ENCODE data around the gene DTNBP1. TPM values are rescaled to one million over a fixed set of nuclear protein-coding genes. Genes with fewer than 3 reads are reported as not detected.
A peak's percentile ranks its signal among the peaks of the same experiment; 100 is the strongest.

DTNBP1 gene
- total and polyA plus RNA-seq, 4 experiments from 2014 or later: 24.1 to 34.8 (median 29.2) TPM

DNA sequence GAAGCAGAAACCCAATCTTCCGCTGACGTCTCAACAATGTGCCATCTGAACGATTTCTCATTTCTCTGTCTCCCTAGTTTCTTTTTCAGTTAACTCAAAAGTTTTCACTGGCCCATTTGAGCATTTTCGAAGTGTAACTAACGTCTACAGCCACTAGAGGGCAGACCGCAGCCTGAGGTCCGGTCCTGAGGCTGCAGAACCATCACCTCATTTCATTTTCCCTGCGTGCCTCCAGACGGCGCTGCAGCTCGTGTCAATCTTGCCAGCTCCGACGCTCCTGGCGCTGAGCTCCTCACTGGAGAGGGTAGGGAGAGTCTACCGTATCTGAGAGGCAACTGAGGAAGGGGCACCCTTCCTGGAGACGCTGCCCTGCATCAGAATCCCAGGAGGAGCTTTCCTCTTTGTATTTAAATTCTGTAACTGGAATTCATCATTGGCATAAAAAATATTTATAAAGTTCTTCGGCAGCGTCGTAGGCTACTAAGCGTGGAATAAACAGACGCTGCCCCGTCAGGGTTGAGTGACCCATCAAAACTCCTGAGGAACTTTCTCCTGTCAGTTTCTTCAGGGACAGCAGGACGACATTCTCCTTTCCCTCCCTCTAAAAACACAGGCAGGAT is 28.5 kb upstream of the DTNBP1 start:
- peak overlapping the region in 4 of 7 donors; percentile 4 to 36 (median 20) for H3K27ac Mint-ChIP-seq

DNA sequence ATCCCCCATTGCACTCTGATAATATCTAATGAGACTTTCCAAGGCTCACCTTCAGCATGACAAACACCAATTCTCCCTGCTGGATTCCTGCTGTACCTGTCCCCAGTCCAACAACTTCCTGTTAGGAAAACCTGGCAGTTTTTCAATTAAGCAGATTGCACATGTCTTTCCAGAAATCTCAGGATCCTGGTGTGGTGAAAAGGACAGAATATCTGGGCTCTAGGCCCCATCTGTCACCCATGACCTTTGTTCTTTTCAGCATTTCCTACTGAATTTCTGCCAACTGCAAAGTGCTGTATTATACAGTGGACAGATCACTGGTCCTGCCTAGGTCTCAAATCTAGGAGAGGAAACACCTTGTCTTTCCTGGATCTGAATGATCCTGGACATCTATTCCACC is 27.7 kb upstream of the DTNBP1 start:
- Histone ChIP-seq H3K36me3 (ENCODE audit: insufficient read depth, low read length) (no peaks in the 10 kb centered on the region), H3K4me1 (ENCODE audit: insufficient read depth, low read length) (no peaks in the 10 kb centered on the region), H3K9me3 (ENCODE audit: control insufficient read depth in 1 of 2, low read length in 2 of 2) (no peaks in the 10 kb centered on the region), H3K4me3 (ENCODE audit: low read length in 2 of 2) (no peak overlapping the region), H3K27me3 (ENCODE audit: insufficient read depth, low read length) (no peaks in the 10 kb centered on the region), H3K27ac (ENCODE audit: low read depth, low read length) (no peak overlapping the region)
- no peak for DNase-seq
- H3K27me3 Mint-ChIP-seq: peaks cover 6 to 9% of the 10 kb centered on the region in 2 donors
- POLR2A ChIA-PET (ENCODE audit: partially characterized antibody): no interaction called here
- H3K27ac Mint-ChIP-seq: no peak overlapping the region
- no peaks in the 10 kb centered on the region for H3K36me3 Mint-ChIP-seq
- no peaks in the 10 kb centered on the region for H3K9me3 Mint-ChIP-seq
- H3K4me1 Mint-ChIP-seq: peaks cover 4 to 8% (median 5%) of the 10 kb centered on the region in 4 donors
- intact Hi-C loops (cut with micrococcal nuclease): loop anchor here (2.0 kb wide), 1 partner anchor 438 kb away; the partner anchor contains the start of gene MYLIP
- CTCF ChIA-PET (ENCODE audit: partially characterized antibody): no interaction called here
- no peak overlapping the region for H3K4me3 Mint-ChIP-seq

More for the DNA sequence above, 28.5 kb upstream of the DTNBP1 start:
- Mint-ChIP-seq H3K9me3 (no peaks in the 10 kb centered on the region), H3K4me3 (peak overlapping the region in 1 of 8 donors; percentile 11), H3K27me3 (peaks cover 7% of the 10 kb centered on the region in 2 donors), H3K4me1 (peaks cover 4 to 8% (median 5%) of the 10 kb centered on the region in 4 donors), H3K36me3 (no peaks in the 10 kb centered on the region)
- Histone ChIP-seq H3K27ac (ENCODE audit: low read depth, low read length) (no peak overlapping the region), H3K9me3 (ENCODE audit: control insufficient read depth in 1 of 2, low read length in 2 of 2) (no peaks in the 10 kb centered on the region), H3K4me1 (ENCODE audit: insufficient read depth, low read length) (no peaks in the 10 kb centered on the region), H3K27me3 (ENCODE audit: insufficient read depth, low read length) (no peaks in the 10 kb centered on the region), H3K4me3 (ENCODE audit: low read length in 2 of 2) (no peak overlapping the region), H3K36me3 (ENCODE audit: insufficient read depth, low read length) (no peaks in the 10 kb centered on the region)
- ChIA-PET CTCF (ENCODE audit: partially characterized antibody) (interaction anchor here (0.6 to 7.0 kb wide), 25 partner anchors 8 to 1562 kb away, joined by 3 to 158 read pairs (median 4); partner anchors contain the start of gene MYLIP), POLR2A (ENCODE audit: partially characterized antibody) (interaction anchor here (0.8 to 1.0 kb wide), 2 partner anchors 29 to 492 kb away, joined by 3 to 7 read pairs; no protein-coding TSS in a partner anchor)
- intact Hi-C loops (cut with micrococcal nuclease): loop anchor here (1.0 to 2.0 kb wide), 4 partner anchors 29 to 515 kb away; partner anchors contain the start of gene MYLIP
- DNase-seq: peak; percentile 75 to 80 (median 77)

DNA sequence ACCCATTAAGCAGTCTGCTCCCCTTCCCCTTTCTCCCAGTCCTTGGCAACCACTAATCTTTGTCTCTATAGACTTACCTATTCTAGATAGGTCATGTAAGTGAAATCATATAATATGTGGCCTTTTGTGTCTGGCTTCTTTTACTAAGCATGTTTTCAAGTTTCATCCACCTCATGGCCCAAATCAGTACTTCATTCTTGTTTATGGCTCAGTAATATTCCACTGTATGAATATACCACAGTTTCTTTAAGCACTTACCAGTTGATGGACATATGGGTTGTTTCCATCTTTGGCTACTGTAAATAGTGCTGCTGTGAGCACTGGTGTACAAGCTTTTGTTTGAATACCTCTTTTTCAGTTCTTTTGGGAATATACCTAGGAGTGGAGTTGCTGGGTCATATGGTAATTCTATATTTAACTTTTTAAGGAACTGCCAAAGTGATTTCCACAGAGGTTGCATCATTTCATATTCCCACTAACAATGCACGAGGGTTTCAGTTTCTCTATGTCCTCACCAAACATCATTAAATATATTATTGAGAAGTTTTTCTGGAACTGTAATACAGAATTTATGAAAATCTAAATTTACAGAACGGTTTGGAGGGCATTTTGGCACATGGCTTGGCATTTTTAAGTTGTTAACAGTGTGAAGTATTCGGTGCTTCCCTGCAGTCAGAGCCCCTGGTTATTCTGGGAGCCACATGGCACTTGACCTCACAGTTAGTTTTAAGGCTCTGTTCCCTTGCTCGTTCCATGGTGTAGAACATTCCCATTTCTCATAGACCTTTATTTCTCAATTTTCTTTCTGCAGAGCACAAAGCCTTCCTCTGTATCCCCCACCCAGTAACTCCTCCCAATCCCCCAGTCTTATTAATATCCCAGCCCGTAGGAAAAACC is 27.0 kb upstream of the DTNBP1 start:
- Mint-ChIP-seq H3K36me3 (no peaks in the 10 kb centered on the region), H3K27me3 (peaks cover 5 to 9% of the 10 kb centered on the region in 2 donors), H3K9me3 (no peaks in the 10 kb centered on the region), H3K4me1 (peaks cover 4 to 8% (median 5%) of the 10 kb centered on the region in 4 donors), H3K4me3 (no peak overlapping the region), H3K27ac (no peak overlapping the region)
- Histone ChIP-seq H3K27me3 (ENCODE audit: insufficient read depth, low read length) (no peaks in the 10 kb centered on the region), H3K4me3 (ENCODE audit: low read length in 2 of 2) (no peak overlapping the region), H3K4me1 (ENCODE audit: insufficient read depth, low read length) (no peaks in the 10 kb centered on the region), H3K27ac (ENCODE audit: low read depth, low read length) (no peak overlapping the region), H3K9me3 (ENCODE audit: control insufficient read depth in 1 of 2, low read length in 2 of 2) (no peaks in the 10 kb centered on the region), H3K36me3 (ENCODE audit: insufficient read depth, low read length) (no peaks in the 10 kb centered on the region)
- intact Hi-C loops (cut with micrococcal nuclease): loop anchor here (2.0 kb wide), 1 partner anchor 439 kb away; the partner anchor contains the start of gene MYLIP
- no peak for DNase-seq
- POLR2A ChIA-PET (ENCODE audit: partially characterized antibody): interaction anchor here (0.6 kb wide), 1 partner anchor 493 kb away, joined by 3 read pairs; no protein-coding TSS in a partner anchor
- CTCF ChIA-PET (ENCODE audit: partially characterized antibody): interaction anchor here (1.2 kb wide), 1 partner anchor 493 kb away, joined by 3 read pairs; no protein-coding TSS in a partner anchor

DNA sequence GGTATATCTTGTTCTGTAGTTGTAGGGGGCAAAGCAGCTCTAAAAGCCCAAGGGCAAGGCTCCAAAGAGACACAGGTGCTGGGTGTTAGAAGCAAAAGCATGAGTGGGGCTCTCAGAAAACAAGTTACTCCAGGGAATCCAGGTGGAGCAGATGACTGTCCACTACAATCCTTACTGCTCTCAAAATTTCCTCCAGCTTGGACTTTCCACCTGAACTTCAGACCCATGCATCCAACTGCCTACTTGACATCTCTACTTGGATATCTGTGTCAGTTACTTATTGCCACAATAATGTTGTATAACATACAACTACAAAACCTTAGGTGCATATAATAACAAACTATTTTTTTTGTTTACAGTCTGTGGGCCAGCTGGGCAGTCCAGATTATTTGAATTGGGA is 22.8 kb upstream of the DTNBP1 start:
- H3K36me3 Mint-ChIP-seq: no peaks in the 10 kb centered on the region
- no peaks in the 10 kb centered on the region for H3K9me3 ChIP-seq (ENCODE audit: control insufficient read depth in 1 of 2, low read length in 2 of 2)
- no peaks in the 10 kb centered on the region for H3K4me1 ChIP-seq (ENCODE audit: insufficient read depth, low read length)
- H3K27me3 ChIP-seq (ENCODE audit: insufficient read depth, low read length): peaks cover 3% of the 10 kb centered on the region
- no peaks in the 10 kb centered on the region for H3K36me3 ChIP-seq (ENCODE audit: insufficient read depth, low read length)
- H3K4me1 Mint-ChIP-seq: no peaks in the 10 kb centered on the region
- ChIA-PET POLR2A (ENCODE audit: partially characterized antibody) (no interaction called here), CTCF (ENCODE audit: partially characterized antibody) (interaction anchor here (1.1 to 4.5 kb wide), 4 partner anchors 11 to 523 kb away, joined by 3 to 15 read pairs (median 8); no protein-coding TSS in a partner anchor)
- DNase-seq: no peak
- intact Hi-C loops (cut with micrococcal nuclease): no loop called here
- H3K4me3 Mint-ChIP-seq: no peak overlapping the region
- no peak overlapping the region for H3K4me3 ChIP-seq (ENCODE audit: low read length in 2 of 2)
- no peak overlapping the region for H3K27ac ChIP-seq (ENCODE audit: low read depth, low read length)
- H3K9me3 Mint-ChIP-seq: peaks cover 0 to 5% (median under 1%) of the 10 kb centered on the region in 8 donors
- H3K27ac Mint-ChIP-seq: no peak overlapping the region
- peaks cover 3 to 12% of the 10 kb centered on the region in 2 donors for H3K27me3 Mint-ChIP-seq

DNA sequence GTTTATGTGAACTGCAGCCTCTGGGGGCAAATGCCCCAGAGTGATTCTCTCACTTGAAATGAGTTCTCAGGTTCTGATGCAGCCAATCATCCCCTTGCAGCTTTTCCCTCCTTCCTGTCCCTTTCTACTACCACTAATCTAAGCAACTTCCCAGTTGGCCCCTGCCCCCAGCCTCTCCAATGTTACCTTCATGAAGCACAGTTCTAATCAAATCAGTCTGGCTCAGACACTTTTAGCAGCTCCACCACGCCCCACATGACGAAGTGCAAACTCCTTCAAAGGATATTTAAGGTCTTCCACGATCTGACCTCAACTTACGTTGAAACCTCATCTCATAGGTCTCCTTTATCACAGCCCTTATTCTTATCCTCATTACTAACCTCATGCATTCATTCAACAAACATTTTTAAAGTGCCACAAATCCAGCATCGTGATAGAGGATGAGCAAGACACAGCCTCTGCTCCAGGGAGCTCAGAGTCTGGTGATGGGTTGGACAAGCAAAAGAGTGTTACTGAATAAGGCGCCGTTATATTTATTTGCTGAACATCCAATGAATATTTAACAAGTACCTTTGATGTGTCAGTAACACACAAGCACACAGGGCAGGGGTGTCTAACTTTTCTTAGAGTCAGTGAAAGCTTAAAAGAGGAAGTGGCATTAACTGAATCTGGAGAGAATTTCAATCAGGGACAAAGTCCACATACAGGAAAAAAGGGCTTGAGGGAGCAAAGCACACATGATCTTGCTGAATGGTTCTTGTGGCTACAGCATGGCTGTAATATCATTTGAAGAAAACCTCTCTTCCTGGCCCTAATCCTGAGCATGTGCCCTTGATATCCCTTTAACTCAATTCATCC is 20.4 kb upstream of the DTNBP1 start:
- Mint-ChIP-seq H3K4me1 (no peaks in the 10 kb centered on the region), H3K27me3 (peaks cover 2 to 15% of the 10 kb centered on the region in 2 donors), H3K4me3 (no peak overlapping the region), H3K36me3 (no peaks in the 10 kb centered on the region), H3K27ac (no peak overlapping the region), H3K9me3 (peaks cover 0 to 5% (median under 1%) of the 10 kb centered on the region in 8 donors)
- Histone ChIP-seq H3K27ac (ENCODE audit: low read depth, low read length) (no peak overlapping the region), H3K36me3 (ENCODE audit: insufficient read depth, low read length) (no peaks in the 10 kb centered on the region), H3K4me3 (ENCODE audit: low read length in 2 of 2) (no peak overlapping the region), H3K9me3 (ENCODE audit: control insufficient read depth in 1 of 2, low read length in 2 of 2) (no peaks in the 10 kb centered on the region), H3K27me3 (ENCODE audit: insufficient read depth, low read length) (peaks cover 3% of the 10 kb centered on the region), H3K4me1 (ENCODE audit: insufficient read depth, low read length) (no peaks in the 10 kb centered on the region)
- intact Hi-C loops (cut with micrococcal nuclease): no loop called here
- POLR2A ChIA-PET (ENCODE audit: partially characterized antibody): no interaction called here
- DNase-seq: no peak
- CTCF ChIA-PET (ENCODE audit: partially characterized antibody): interaction anchor here (1.5 kb wide), 1 partner anchor 8 kb away, joined by 3 read pairs; no protein-coding TSS in a partner anchor

DNA sequence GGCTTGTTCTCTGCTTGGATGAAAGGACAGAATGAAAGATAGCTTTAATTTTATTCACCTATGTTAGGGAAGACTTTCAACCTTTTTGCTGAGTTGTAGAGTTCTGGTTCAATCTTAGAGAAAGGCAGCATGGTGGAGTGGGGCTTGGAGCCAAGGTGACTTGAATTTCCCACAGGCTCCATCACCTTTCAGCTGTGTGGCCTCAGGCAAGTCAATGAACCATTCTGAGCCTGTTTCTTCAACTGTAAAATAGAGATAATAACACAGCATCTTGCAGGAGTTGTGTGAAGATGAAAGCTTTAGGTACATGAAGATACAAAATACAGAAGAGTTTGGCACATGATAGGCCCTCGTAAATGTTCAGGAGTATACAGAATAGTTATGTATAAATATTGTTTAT is 19.1 kb upstream of the DTNBP1 start:
- ChIA-PET POLR2A (ENCODE audit: partially characterized antibody) (no interaction called here), CTCF (ENCODE audit: partially characterized antibody) (interaction anchor here (1.3 kb wide), 1 partner anchor 524 kb away, joined by 3 read pairs; no protein-coding TSS in a partner anchor)
- Histone ChIP-seq H3K4me3 (ENCODE audit: low read length in 2 of 2) (no peak overlapping the region), H3K4me1 (ENCODE audit: insufficient read depth, low read length) (no peaks in the 10 kb centered on the region), H3K36me3 (ENCODE audit: insufficient read depth, low read length) (no peaks in the 10 kb centered on the region), H3K9me3 (ENCODE audit: control insufficient read depth in 1 of 2, low read length in 2 of 2) (no peaks in the 10 kb centered on the region), H3K27ac (ENCODE audit: low read depth, low read length) (no peak overlapping the region), H3K27me3 (ENCODE audit: insufficient read depth, low read length) (peaks cover 3% of the 10 kb centered on the region)
- Mint-ChIP-seq H3K27me3 (peaks cover 2 to 15% of the 10 kb centered on the region in 2 donors), H3K9me3 (peaks cover 0 to 5% (median 1%) of the 10 kb centered on the region in 8 donors), H3K4me3 (no peak overlapping the region), H3K27ac (no peak overlapping the region), H3K36me3 (no peaks in the 10 kb centered on the region), H3K4me1 (no peaks in the 10 kb centered on the region)
- intact Hi-C loops (cut with micrococcal nuclease): no loop called here
- no peak for DNase-seq
